Fibroblast of lung (primary cell): ENCODE results near the gene NF1. TPM values are rescaled to one million over a fixed set of nuclear protein-coding genes. Genes with fewer than 3 reads are reported as not detected.

Experiments
- DNase-seq, 2 donors: peaks; one replicate each; pipeline versions ENCODE4 v3.0.0 to v3.0.0-alpha.2; 2010; ENCODE audit warnings: low read depth in 2 of 2
- H2AFZ ChIP-seq: 2 replicates; pipeline ENCODE4 v1.5.1; 2012; ENCODE audit warnings: low read length, control low read depth, inconsistent platforms
- H3K27ac ChIP-seq: 2 replicates; pipeline ENCODE4 v1.5.1; 2011; ENCODE audit warnings: low read length, control low read depth; ENCODE audit not compliant: insufficient read depth
- H3K27me3 ChIP-seq: 2 replicates; pipeline ENCODE4 v1.5.1; 2011; ENCODE audit warnings: mild to moderate bottlenecking, low read length; ENCODE audit not compliant: control insufficient read depth, insufficient read depth
- H3K36me3 ChIP-seq: 2 replicates; pipeline ENCODE4 v1.5.1; 2011; ENCODE audit warnings: low read length; ENCODE audit not compliant: control insufficient read depth, insufficient read depth
- H3K4me1 ChIP-seq: 2 replicates; pipeline ENCODE4 v1.5.1; 2011; ENCODE audit warnings: low read length; ENCODE audit not compliant: control insufficient read depth, insufficient read depth; ENCODE audit errors: extremely low read depth
- H3K4me2 ChIP-seq: 2 replicates; pipeline ENCODE4 v1.5.1; 2011; ENCODE audit warnings: low read length, control low read depth; ENCODE audit not compliant: insufficient read depth; ENCODE audit errors: extremely low read depth
- H3K4me3 ChIP-seq, 4 experiments: fragments of 200-600 bp in 1 of 4; sonication (generic) in 1 of 4; replicated peaks in 1 of 4; 2 replicates each; pipeline ENCODE4 v1.5.1; 2011 to 2016; ENCODE audit warnings: low read length in 4 of 4, low read depth in 3 of 4, mild to moderate bottlenecking in 3 of 4, control low read depth in 2 of 4, inconsistent platforms in 1 of 4, mixed read lengths in 1 of 4; ENCODE audit not compliant: insufficient read depth in 1 of 4; ENCODE audit errors: control extremely low read depth in 1 of 4
- H3K79me2 ChIP-seq: 2 replicates; pipeline ENCODE4 v1.5.1; 2012; ENCODE audit warnings: mild to moderate bottlenecking, low read length, inconsistent platforms; ENCODE audit not compliant: control insufficient read depth, insufficient read depth
- H3K9ac ChIP-seq: 2 replicates; pipeline ENCODE4 v1.5.1; 2011; ENCODE audit warnings: mild to moderate bottlenecking, low read length, control low read depth; ENCODE audit not compliant: insufficient read depth
- H3K9me3 ChIP-seq: 2 replicates; pipeline ENCODE4 v1.5.1; 2012; ENCODE audit warnings: low read depth, low read length; ENCODE audit not compliant: control insufficient read depth, insufficient read depth
- H4K20me1 ChIP-seq: 2 replicates; pipeline ENCODE4 v1.5.1; 2011; ENCODE audit warnings: low read length; ENCODE audit not compliant: control insufficient read depth, insufficient read depth; ENCODE audit errors: extremely low read depth
- CTCF ChIP-seq, 2 donors: IDR thresholded peaks in 1 of 2; conservative IDR thresholded peaks in 1 of 2; 1 replicate in 1 of 2; 2 replicates in 1 of 2; pipeline ENCODE4 v1.5.1; 2011 to 2012; ENCODE audit warnings: low read length in 2 of 2, control low read depth in 1 of 2, inconsistent platforms in 1 of 2, low read depth in 1 of 2, mild to moderate bottlenecking in 1 of 2
- EZH2 ChIP-seq: IDR thresholded peaks from 2 replicates; pipeline ENCODE4 v1.5.1; 2012; ENCODE audit warnings: low read length, control low read depth, mild to moderate bottlenecking; ENCODE audit errors: missing control alignments
- polyA plus RNA-seq, 2 donors: library from polyadenylated mRNA; depleted of rRNA in 1 of 2; stranded (reverse) in 1 of 2; unstranded in 1 of 2; fragments of >200 nt; gene quantifications; 2 replicates each; pipeline ENCODE4 v1.2.1, GENCODE V29; 2011 to 2012; ENCODE audit warnings: missing spikeins in 1 of 2
- total RNA-seq: library from RNA; depleted of rRNA; stranded (reverse); fragments of >200 nt; gene quantifications from 2 replicates; pipeline ENCODE4 v1.2.1, GENCODE V29; 2014

Gene NF1
- total and polyA plus RNA-seq, 2 donors (not counting 1 experiment from before 2014, with no cell fraction given), result 52.8 to 78.8 TPM

- Histone ChIP-seq H3K27me3 (no peaks in the 10 kb centered on the region), H3K79me2 (no peaks in the 10 kb centered on the region), H3K4me3 (no peak overlapping the region)
These were observed 212.9 kb downstream of the NF1 start for GRCh38 chr17:31307640-31308039.

GRCh38 chr17:31308372-31309334, 213.9 kb downstream of the NF1 start:
- H3K36me3 ChIP-seq, result no peaks in the 10 kb centered on the region
- TF ChIP-seq EZH2, result no peak
- TF ChIP-seq CTCF (conservative IDR thresholded peaks at IDR 0.05 in 1 of 2, IDR thresholded peaks at IDR 0.05 in 1 of 2; ENCODE audit: low read depth in 1 of 2, low read length in 2 of 2), result no peak
- H3K27ac ChIP-seq, result no peak overlapping the region

More at GRCh38 chr17:31307640-31308039, 212.9 kb downstream of the NF1 start:
- Histone ChIP-seq H3K4me1 (no peaks in the 10 kb centered on the region), H3K9me3 (no peaks in the 10 kb centered on the region), H4K20me1 (no peaks in the 10 kb centered on the region), H3K9ac (no peak overlapping the region), H3K36me3 (no peaks in the 10 kb centered on the region), H3K4me2 (no peak overlapping the region), H3K27ac (no peak overlapping the region), H2AFZ (no peak overlapping the region)
- TF ChIP-seq EZH2 (no peak), CTCF (conservative IDR thresholded peaks at IDR 0.05 in 1 of 2, IDR thresholded peaks at IDR 0.05 in 1 of 2; ENCODE audit: low read depth in 1 of 2, low read length in 2 of 2) (no peak)
- DNase-seq, result no peak

GRCh38 chr17:31309556-31309955, 214.8 kb downstream of the NF1 start:
- no peaks in the 10 kb centered on the region for H3K27me3 ChIP-seq
- no peak overlapping the region for H2AFZ ChIP-seq
- H3K4me1 ChIP-seq, result no peaks in the 10 kb centered on the region
- H3K9ac ChIP-seq, result no peak overlapping the region
- H3K79me2 ChIP-seq, result no peaks in the 10 kb centered on the region
- no peak overlapping the region for H3K4me2 ChIP-seq
- H3K4me3 ChIP-seq, result no peak overlapping the region
- no peaks in the 10 kb centered on the region for H3K9me3 ChIP-seq
- no peak for TF ChIP-seq EZH2
- no peak for TF ChIP-seq CTCF (conservative IDR thresholded peaks at IDR 0.05 in 1 of 2, IDR thresholded peaks at IDR 0.05 in 1 of 2; ENCODE audit: low read depth in 1 of 2, low read length in 2 of 2)
- no peak for DNase-seq
- no peaks in the 10 kb centered on the region for H3K36me3 ChIP-seq
- no peak overlapping the region for H3K27ac ChIP-seq
- H4K20me1 ChIP-seq, result no peaks in the 10 kb centered on the region

More at GRCh38 chr17:31308372-31309334, 213.9 kb downstream of the NF1 start:
- Histone ChIP-seq H3K79me2 (no peaks in the 10 kb centered on the region), H3K4me1 (no peaks in the 10 kb centered on the region), H3K4me2 (no peak overlapping the region), H3K27me3 (no peaks in the 10 kb centered on the region), H4K20me1 (no peaks in the 10 kb centered on the region), H3K9me3 (no peaks in the 10 kb centered on the region), H3K9ac (no peak overlapping the region), H3K4me3 (no peak overlapping the region), H2AFZ (no peak overlapping the region)
- no peak for DNase-seq
